Measurements from ENCODE around the gene DSEL.

Gene DSEL

GRCh38 chr18:67456711-67457110 lies 59.8 kb downstream of the DSEL start:
- TF ChIP-seq CTCF (conservative IDR thresholded peaks at IDR 0.05) (no peak; the same call in 1 of the 2 replicates), ZFX (IDR thresholded peaks at IDR 0.05) (no peak)
- H3K27ac ChIP-seq: no peak overlapping the region
